Suprapubic skin (tissue), 4 donors: ENCODE measurements around the gene STXBP5L. TPM values are rescaled to one million over a fixed set of nuclear protein-coding genes. Genes with fewer than 3 reads are reported as not detected.

Experiments used
- DNase-seq, 2 donors: peaks; one replicate each; pipeline ENCODE4 v3.0.0-alpha.2; 2019; ENCODE audit warnings: low spot score in 2 of 2
- H3K27ac ChIP-seq: fragments of 200-600 bp; sonication (generic); one replicate; pipeline ENCODE4 v1.5.1; 2019
- H3K27me3 ChIP-seq: fragments of 200-600 bp; sonication (generic); one replicate; pipeline ENCODE4 v1.5.1; 2019
- H3K36me3 ChIP-seq: fragments of 200-600 bp; sonication (generic); one replicate; pipeline ENCODE4 v1.5.1; 2019
- H3K4me1 ChIP-seq: fragments of 200-600 bp; sonication (generic); one replicate; pipeline ENCODE4 v1.5.1; 2019
- H3K4me3 ChIP-seq: fragments of 200-600 bp; sonication (generic); one replicate; pipeline ENCODE4 v1.5.1; 2019; ENCODE audit warnings: mild to moderate bottlenecking
- H3K9me3 ChIP-seq: fragments of 200-600 bp; sonication (generic); one replicate; pipeline ENCODE4 v1.5.1; 2019
- CTCF ChIP-seq, 2 donors: fragments of 200-600 bp in 1 of 2; fragments of 450-650 bp in 1 of 2; sonication (generic) in 1 of 2; IDR thresholded peaks; one replicate each; pipeline ENCODE4 v1.5.1; 2016 to 2019; ENCODE audit warnings: antibody characterized with exemption in 2 of 2, mild to moderate bottlenecking in 1 of 2, moderate library complexity in 1 of 2
- EP300 ChIP-seq: sonication (generic); formaldehyde crosslinking; IDR thresholded peaks from one replicate; pipeline ENCODE4 v1.6.1; 2017; ENCODE audit warnings: antibody characterized with exemption
- POLR2A ChIP-seq, 2 donors: fragments of 450-650 bp; IDR thresholded peaks; one replicate each; pipeline ENCODE4 v1.6.1; 2017; ENCODE audit warnings: antibody characterized with exemption in 2 of 2, mild to moderate bottlenecking in 2 of 2, moderate library complexity in 2 of 2
- POLR2AphosphoS5 ChIP-seq, 3 donors: sonication (generic); formaldehyde crosslinking; IDR thresholded peaks; one replicate each; pipeline ENCODE4 v1.6.1; 2017; ENCODE audit warnings: antibody characterized with exemption in 3 of 3
- WGBS: methylation state at CpG from one replicate; pipeline ENCODE4 v1.1.5; 2018; 5-methylcytosine and 5-hydroxymethylcytosine counted together
- total RNA-seq, 4 donors: library from RNA; depleted of rRNA; stranded (reverse); fragments of >200 nt; gene quantifications; one replicate each; pipeline ENCODE4 v1.1.0, GENCODE V29; 2016

The STXBP5L gene
- total RNA-seq, 4 donors from 2014 or later = 0.08 to 0.32 (median 0.15) TPM; not detected in 1

- no peaks in the 10 kb centered on the region for H3K9me3 ChIP-seq
- H3K27me3 ChIP-seq = no peaks in the 10 kb centered on the region
- no peak for TF ChIP-seq EP300
- TF ChIP-seq CTCF (IDR thresholded peaks at IDR 0.05) = no peak
- no peak for TF ChIP-seq POLR2A (IDR thresholded peaks at IDR 0.05)
- TF ChIP-seq POLR2AphosphoS5 (IDR thresholded peaks at IDR 0.05) = no peak
- no peaks in the 10 kb centered on the region for H3K36me3 ChIP-seq
- no peak overlapping the region for H3K4me3 ChIP-seq
- H3K27ac ChIP-seq = no peak overlapping the region
- WGBS = 58% methylated on average over 2 of the region's 2 CpGs
- DNase-seq = no peak
- no peaks in the 10 kb centered on the region for H3K4me1 ChIP-seq
Measured at GRCh38 chr3:121467085-121467484, 559.1 kb downstream of the STXBP5L start.

DNA sequence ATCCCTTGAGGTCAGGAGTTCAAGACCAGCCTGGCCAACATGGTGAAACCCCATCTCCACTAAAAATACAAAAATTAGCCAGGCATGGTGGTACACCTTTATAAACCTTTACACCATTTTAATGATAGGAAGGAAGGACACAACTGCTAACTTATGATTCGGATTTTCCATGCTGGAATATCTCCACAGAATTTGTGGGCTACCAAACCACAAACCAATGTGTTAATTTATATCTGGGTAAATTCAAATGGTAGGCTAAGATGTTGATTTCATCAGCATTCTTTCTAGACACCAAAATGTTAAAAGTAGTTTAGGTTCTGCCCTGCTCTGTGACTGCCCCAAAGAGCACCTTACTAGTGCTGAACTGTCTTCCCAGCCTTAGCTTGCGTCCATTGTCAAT is 565.0 kb downstream of the STXBP5L start:
- Histone ChIP-seq H3K4me1 (no peaks in the 10 kb centered on the region), H3K27ac (no peak overlapping the region), H3K36me3 (no peaks in the 10 kb centered on the region), H3K4me3 (no peak overlapping the region), H3K9me3 (no peaks in the 10 kb centered on the region), H3K27me3 (no peaks in the 10 kb centered on the region)
- WGBS = 91% methylated on average over 2 of the region's 2 CpGs
- no peak for TF ChIP-seq POLR2AphosphoS5 (IDR thresholded peaks at IDR 0.05)
- TF ChIP-seq EP300 = no peak
- no peak for TF ChIP-seq POLR2A (IDR thresholded peaks at IDR 0.05)
- TF ChIP-seq CTCF (IDR thresholded peaks at IDR 0.05) = no peak
- DNase-seq = no peak

Other genes starting within 250 kb of the STXBP5L start
- gene HGD, start 226.0 kb upstream of the STXBP5L start, total RNA-seq = 1 to 10 TPM in 3 of 4 donors, not detected in 1; 1.7 to 5.1 (median 2.1) TPM
- gene RABL3, start 165.7 kb upstream of the STXBP5L start, total RNA-seq = 10 to 100 TPM in 3 of 4 donors, 1 to 10 TPM in 1; 9.3 to 14.8 (median 12.6) TPM
- 10 to 100 TPM in 1 of 4 donors, 1 to 10 TPM in 3; 5.2 to 16.4 (median 7.5) TPM for gene GTF2E1, start 165.5 kb upstream of the STXBP5L start, total RNA-seq